KMS-11 (cell line): ENCODE results near the gene GCNT4.

Experiments used
- H2AFZ ChIP-seq: fragments of 200-600 bp; sonication (generic); 2 replicates; pipeline ENCODE4 v1.6.1; 2016; ENCODE audit warnings: antibody characterized with exemption, mixed run types, low read depth
- H3K27ac ChIP-seq: fragments of 200-600 bp; sonication (generic); 2 replicates; pipeline ENCODE4 v1.6.1; 2016; ENCODE audit warnings: mild to moderate bottlenecking, mixed run types
- H3K27me3 ChIP-seq: fragments of 200-600 bp; sonication (generic); 2 replicates; pipeline ENCODE4 v1.6.1; 2017; ENCODE audit warnings: mild to moderate bottlenecking, low read depth, mixed run types, moderate library complexity; ENCODE audit not compliant: insufficient read depth
- H3K36me3 ChIP-seq: fragments of 200-600 bp; sonication (generic); 2 replicates; pipeline ENCODE4 v1.6.1; 2017; ENCODE audit warnings: mild to moderate bottlenecking, mixed run types; ENCODE audit not compliant: insufficient read depth
- H3K4me1 ChIP-seq: fragments of 200-600 bp; sonication (generic); 2 replicates; pipeline ENCODE4 v1.6.1; 2016; ENCODE audit warnings: mild to moderate bottlenecking, low read depth, mixed run types; ENCODE audit not compliant: poor library complexity, severe bottlenecking
- H3K4me2 ChIP-seq: fragments of 200-600 bp; sonication (generic); 2 replicates; pipeline ENCODE4 v1.7.0; 2016; ENCODE audit warnings: mild to moderate bottlenecking, mixed run types
- H3K4me3 ChIP-seq: fragments of 200-600 bp; sonication (generic); IDR thresholded peaks from 2 replicates; pipeline ENCODE4 v1.6.1; 2017; ENCODE audit warnings: low read depth, low read length, mixed read lengths; ENCODE audit not compliant: insufficient read depth
- H3K79me2 ChIP-seq: fragments of 200-600 bp; sonication (generic); 2 replicates; pipeline ENCODE4 v1.6.1; 2016; ENCODE audit warnings: low read depth, mixed run types; ENCODE audit not compliant: insufficient read depth
- H3K9ac ChIP-seq: fragments of 200-600 bp; sonication (generic); 2 replicates; pipeline ENCODE4 v1.6.1; 2016; ENCODE audit warnings: mild to moderate bottlenecking, mixed run types
- H4K20me1 ChIP-seq: fragments of 200-600 bp; sonication (generic); 2 replicates; pipeline ENCODE4 v1.6.1; 2016; ENCODE audit warnings: mild to moderate bottlenecking, mixed run types; ENCODE audit not compliant: insufficient read depth
- TF ChIP-seq, protein P1 (sequence below): fragments of 200-600 bp; sonication (generic); conservative IDR thresholded peaks from 2 replicates; pipeline ENCODE4 v1.6.1; 2017; ENCODE audit warnings: low read depth, mild to moderate bottlenecking, antibody characterized with exemption, low read length, moderate library complexity, mixed read lengths

Gene GCNT4

DNA sequence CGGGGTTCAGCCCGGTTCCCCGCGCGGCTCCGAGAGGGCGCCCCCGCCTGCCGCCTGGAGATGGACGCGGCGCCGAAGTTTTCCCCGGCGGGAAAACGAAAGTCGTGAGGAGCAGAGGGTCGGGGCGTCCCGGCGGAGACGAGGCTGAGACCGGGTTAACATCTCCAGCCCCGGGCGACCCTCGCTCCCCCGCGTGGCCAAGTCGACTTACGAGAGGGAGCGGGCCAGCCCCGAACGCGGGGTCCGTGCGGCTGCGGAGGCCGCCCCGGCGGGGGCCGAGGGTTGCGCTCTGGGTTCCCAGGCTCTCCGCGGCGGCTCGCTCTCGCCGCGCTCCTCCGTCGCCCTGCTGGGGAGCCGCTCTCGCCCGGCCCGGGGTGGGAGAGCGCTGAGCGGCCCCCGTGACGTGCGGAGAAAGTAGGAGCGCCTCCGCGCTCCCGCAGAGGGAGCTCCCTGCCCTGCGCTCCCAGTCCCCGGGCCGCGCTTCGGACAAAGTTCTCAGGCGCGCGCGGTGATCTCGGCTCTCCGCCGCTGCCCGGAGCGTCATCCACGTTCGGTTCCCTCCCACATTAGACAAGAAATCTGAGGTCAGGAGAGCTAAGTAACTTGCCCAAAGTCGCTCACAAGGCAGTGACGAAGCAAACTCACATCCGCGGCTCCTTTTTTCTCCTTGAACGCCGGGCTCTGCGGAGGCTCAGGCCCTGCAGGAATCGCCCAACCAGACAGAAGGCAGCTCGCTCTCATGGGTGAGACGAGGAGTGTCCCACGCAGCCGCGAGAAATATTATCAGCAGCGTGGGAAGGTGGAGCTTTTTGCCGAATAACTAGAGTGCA, 1.2 kb upstream of the GCNT4 start:
- Histone ChIP-seq H3K79me2 (no peaks in the 10 kb centered on the region), H3K4me1 (peaks cover 38% of the 10 kb centered on the region), H3K4me2 (peak overlapping the region; percentile 69), H3K27ac (no peak overlapping the region), H4K20me1 (no peaks in the 10 kb centered on the region), H3K36me3 (no peaks in the 10 kb centered on the region), H3K4me3 (no peak overlapping the region), H3K27me3 (no peaks in the 10 kb centered on the region), H3K9ac (peak overlapping the region; percentile 25; the same call in 1 of the 2 replicates), H2AFZ (peak overlapping the region; percentile 82)
- TF ChIP-seq, protein P1, sequence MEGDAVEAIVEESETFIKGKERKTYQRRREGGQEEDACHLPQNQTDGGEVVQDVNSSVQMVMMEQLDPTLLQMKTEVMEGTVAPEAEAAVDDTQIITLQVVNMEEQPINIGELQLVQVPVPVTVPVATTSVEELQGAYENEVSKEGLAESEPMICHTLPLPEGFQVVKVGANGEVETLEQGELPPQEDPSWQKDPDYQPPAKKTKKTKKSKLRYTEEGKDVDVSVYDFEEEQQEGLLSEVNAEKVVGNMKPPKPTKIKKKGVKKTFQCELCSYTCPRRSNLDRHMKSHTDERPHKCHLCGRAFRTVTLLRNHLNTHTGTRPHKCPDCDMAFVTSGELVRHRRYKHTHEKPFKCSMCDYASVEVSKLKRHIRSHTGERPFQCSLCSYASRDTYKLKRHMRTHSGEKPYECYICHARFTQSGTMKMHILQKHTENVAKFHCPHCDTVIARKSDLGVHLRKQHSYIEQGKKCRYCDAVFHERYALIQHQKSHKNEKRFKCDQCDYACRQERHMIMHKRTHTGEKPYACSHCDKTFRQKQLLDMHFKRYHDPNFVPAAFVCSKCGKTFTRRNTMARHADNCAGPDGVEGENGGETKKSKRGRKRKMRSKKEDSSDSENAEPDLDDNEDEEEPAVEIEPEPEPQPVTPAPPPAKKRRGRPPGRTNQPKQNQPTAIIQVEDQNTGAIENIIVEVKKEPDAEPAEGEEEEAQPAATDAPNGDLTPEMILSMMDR = no peak

DNA sequence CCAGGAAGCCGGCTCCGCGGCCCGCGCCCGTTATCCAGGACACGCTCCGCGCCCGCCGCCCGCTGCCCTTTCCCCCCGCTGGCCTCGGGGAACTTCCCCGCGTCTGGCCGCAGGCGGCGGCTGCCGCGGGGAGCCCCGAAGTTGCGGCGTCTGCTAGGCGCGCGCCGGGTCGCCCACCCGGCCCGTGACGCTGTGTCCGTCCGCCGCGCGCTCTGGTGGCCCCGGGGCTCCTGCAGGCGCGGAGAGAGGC, 621 bp upstream of the GCNT4 start:
- Histone ChIP-seq H3K4me1 (peaks cover 43% of the 10 kb centered on the region), H3K36me3 (no peaks in the 10 kb centered on the region), H3K4me3 (no peak overlapping the region), H4K20me1 (no peaks in the 10 kb centered on the region), H3K27ac (no peak overlapping the region), H2AFZ (peak overlapping the region; percentile 82), H3K4me2 (peak overlapping the region; percentile 69; the same call in 1 of the 2 replicates), H3K9ac (peak overlapping the region; percentile 25; the same call in 1 of the 2 replicates), H3K27me3 (no peaks in the 10 kb centered on the region), H3K79me2 (no peaks in the 10 kb centered on the region)
- TF ChIP-seq, protein P1 = no peak

DNA sequence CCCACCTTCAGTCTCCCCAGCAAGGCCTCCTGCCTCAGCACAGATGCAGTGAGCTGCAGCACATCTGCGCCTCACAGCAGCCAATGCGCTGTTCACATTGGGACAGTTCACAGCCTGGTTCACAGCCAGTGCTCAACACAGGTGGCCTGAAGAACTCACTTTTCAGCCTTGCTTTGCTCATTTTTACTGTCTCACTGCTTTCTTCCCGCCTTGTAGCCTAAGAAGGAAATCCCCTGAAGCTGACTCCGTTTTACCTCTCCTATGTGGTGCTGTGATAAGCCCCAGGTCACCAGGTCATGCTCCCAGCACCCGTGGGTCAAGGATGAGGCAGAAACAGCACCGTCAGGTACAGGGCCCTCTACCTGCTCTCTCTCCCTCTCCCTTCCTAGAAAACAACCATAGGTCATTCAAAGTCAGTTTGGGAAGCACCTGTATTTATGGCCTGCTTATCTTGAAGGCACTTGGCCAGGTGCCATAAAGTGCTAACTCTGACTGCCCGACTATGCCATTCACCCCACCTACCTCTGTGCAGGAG, 1.1 kb downstream of the GCNT4 start:
- no peaks in the 10 kb centered on the region for H3K27me3 ChIP-seq
- TF ChIP-seq, protein P1 = no peak
- no peaks in the 10 kb centered on the region for H3K36me3 ChIP-seq
- H3K9ac ChIP-seq = no peak overlapping the region
- no peaks in the 10 kb centered on the region for H4K20me1 ChIP-seq
- H3K4me3 ChIP-seq = no peak overlapping the region
- peaks cover 48% of the 10 kb centered on the region for H3K4me1 ChIP-seq
- peak overlapping the region; percentile 12; the same call in 1 of the 2 replicates for H2AFZ ChIP-seq
- H3K79me2 ChIP-seq = no peaks in the 10 kb centered on the region
- H3K4me2 ChIP-seq = peak overlapping the region; percentile 69; the same call in 1 of the 2 replicates
- peak overlapping the region; percentile 21; the same call in 1 of the 2 replicates for H3K27ac ChIP-seq

DNA sequence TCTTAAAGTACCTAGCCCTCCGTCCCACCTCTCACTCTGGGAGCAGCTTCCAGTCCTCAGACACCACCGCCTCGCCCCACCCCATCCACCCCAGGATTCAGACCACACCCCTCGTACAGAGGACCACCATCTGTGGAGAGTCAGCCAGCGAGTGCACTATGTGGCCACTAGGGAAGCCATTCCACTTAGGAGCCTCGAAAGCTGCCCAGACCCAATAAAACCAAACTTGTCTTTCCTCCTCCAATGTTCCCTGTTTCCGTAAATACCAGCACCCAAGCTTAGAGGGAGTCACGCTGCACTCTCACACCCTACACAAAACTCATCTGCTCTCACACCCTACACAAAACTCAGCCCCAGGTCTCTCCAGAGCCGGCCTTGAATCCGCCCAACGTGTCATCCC, 1.9 kb downstream of the GCNT4 start:
- H3K36me3 ChIP-seq = no peaks in the 10 kb centered on the region
- TF ChIP-seq, protein P1 = no peak
- no peaks in the 10 kb centered on the region for H3K27me3 ChIP-seq
- no peak overlapping the region for H3K4me3 ChIP-seq
- H3K9ac ChIP-seq = no peak overlapping the region
- peak overlapping the region; percentile 11; the same call in 1 of the 2 replicates for H3K4me2 ChIP-seq
- no peaks in the 10 kb centered on the region for H3K79me2 ChIP-seq
- peak overlapping the region; percentile 14; the same call in 1 of the 2 replicates for H2AFZ ChIP-seq
- no peak overlapping the region for H3K27ac ChIP-seq
- H4K20me1 ChIP-seq = no peaks in the 10 kb centered on the region
- H3K4me1 ChIP-seq = peaks cover 48% of the 10 kb centered on the region
